Right kidney (tissue), 1 donor: ENCODE results near the gene COQ5.

Experiments used
- DNase-seq: peaks from one replicate; pipeline ENCODE4 v3.0.0-alpha.2; 2016

Gene COQ5

GRCh38 chr12:120455302-120455701 lies 73.7 kb downstream of the COQ5 start:
- DNase-seq: no peak

GRCh38 chr12:120453977-120454376 lies 75.0 kb downstream of the COQ5 start:
- no peak for DNase-seq
